Left ventricle myocardium inferior (tissue), 1 donor: ENCODE measurements around the gene ORC4. TPM values are rescaled to one million over a fixed set of nuclear protein-coding genes. Genes with fewer than 3 reads are reported as not detected.

Source experiments
- DNase-seq: peaks from one replicate; pipeline ENCODE4 v3.0.0-alpha.2; 2020
- H3K27ac ChIP-seq: fragments of 200-600 bp; replicated peaks from 2 replicates; pipeline ENCODE4 v1.8.0; 2021
- H3K27me3 ChIP-seq: fragments of 200-600 bp; 2 replicates; pipeline ENCODE4 v1.8.0; 2021; ENCODE audit warnings: low read depth
- H3K36me3 ChIP-seq: fragments of 200-600 bp; 2 replicates; pipeline ENCODE4 v1.8.0; 2021
- H3K4me1 ChIP-seq: fragments of 200-600 bp; 2 replicates; pipeline ENCODE4 v1.8.0; 2021
- H3K4me3 ChIP-seq: fragments of 200-600 bp; 2 replicates; pipeline ENCODE4 v1.8.0; 2021; ENCODE audit warnings: mild to moderate bottlenecking, moderate library complexity
- H3K9me3 ChIP-seq: fragments of 200-600 bp; replicated peaks from 2 replicates; pipeline ENCODE4 v1.8.0; 2021
- CTCF ChIP-seq: fragments of 200-600 bp; IDR thresholded peaks from 2 replicates; pipeline ENCODE4 v1.8.0; 2021; ENCODE audit warnings: antibody characterized with exemption, mild to moderate bottlenecking, borderline replicate concordance
- intact Hi-C: fragments of 100-400 bp; cut with micrococcal nuclease; formaldehyde crosslinking; loops from one replicate; pipeline ENCODE4 v1.11.0; 2022
- total RNA-seq: library from RNA; stranded (reverse); fragmentation: NEBNext Ultra II Directional; extraction: Animal tissue kit (Norgen Biotek cat#: 25700); gene quantifications from one replicate; pipeline ENCODE4 v1.2.1, GENCODE V29; 2021
- donor health status: DM: no; HTN: yes; CAD: no; lungs with severe emphysema.

The ORC4 gene
- total RNA-seq, 1 donor from 2014 or later: 45.8 TPM

GRCh38 chr2:148042219-148042618 is 21.7 kb upstream of the ORC4 start:
- H3K27me3 ChIP-seq: no peaks in the 10 kb centered on the region
- H3K27ac ChIP-seq: no peak overlapping the region
- intact Hi-C loops: no loop called here
- peaks cover 27% of the 10 kb centered on the region for H3K4me1 ChIP-seq
- TF ChIP-seq CTCF: no peak
- DNase-seq: no peak
- H3K36me3 ChIP-seq: peaks cover 6% of the 10 kb centered on the region
- H3K4me3 ChIP-seq: no peak overlapping the region
- H3K9me3 ChIP-seq: no peaks in the 10 kb centered on the region

DNA sequence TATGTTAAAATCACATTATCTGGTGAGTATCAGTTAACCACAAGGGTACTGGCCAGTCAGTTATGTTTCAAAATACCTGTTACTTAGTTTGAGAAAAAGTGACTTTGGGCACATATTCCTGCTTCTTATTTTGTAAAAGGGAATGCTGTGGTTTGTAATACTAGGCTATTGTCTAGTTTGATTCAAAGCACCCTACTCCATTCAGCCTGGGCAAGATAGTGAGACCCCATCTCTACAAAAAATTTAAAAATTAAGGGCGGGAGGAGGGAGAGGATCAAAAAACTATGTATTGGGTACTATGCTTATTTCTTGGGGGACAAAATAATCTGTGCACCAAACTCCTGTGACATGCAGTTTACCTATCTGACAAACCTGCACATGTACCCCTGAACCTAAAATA is 19.2 kb upstream of the ORC4 start:
- no peak for DNase-seq
- Histone ChIP-seq H3K9me3 (no peaks in the 10 kb centered on the region), H3K27me3 (no peaks in the 10 kb centered on the region), H3K27ac (no peak overlapping the region), H3K36me3 (peaks cover 6% of the 10 kb centered on the region), H3K4me3 (no peak overlapping the region), H3K4me1 (peaks cover 27% of the 10 kb centered on the region)
- TF ChIP-seq CTCF: no peak
- intact Hi-C loops: no loop called here

GRCh38 chr2:148032215-148032614 is 11.7 kb upstream of the ORC4 start:
- DNase-seq: no peak
- no peaks in the 10 kb centered on the region for H3K36me3 ChIP-seq
- no peak overlapping the region for H3K4me3 ChIP-seq
- H3K4me1 ChIP-seq: peaks cover 38% of the 10 kb centered on the region
- intact Hi-C loops: no loop called here
- no peaks in the 10 kb centered on the region for H3K9me3 ChIP-seq
- TF ChIP-seq CTCF: no peak
- peak overlapping the region; percentile 16 for H3K27ac ChIP-seq
- no peaks in the 10 kb centered on the region for H3K27me3 ChIP-seq

DNA sequence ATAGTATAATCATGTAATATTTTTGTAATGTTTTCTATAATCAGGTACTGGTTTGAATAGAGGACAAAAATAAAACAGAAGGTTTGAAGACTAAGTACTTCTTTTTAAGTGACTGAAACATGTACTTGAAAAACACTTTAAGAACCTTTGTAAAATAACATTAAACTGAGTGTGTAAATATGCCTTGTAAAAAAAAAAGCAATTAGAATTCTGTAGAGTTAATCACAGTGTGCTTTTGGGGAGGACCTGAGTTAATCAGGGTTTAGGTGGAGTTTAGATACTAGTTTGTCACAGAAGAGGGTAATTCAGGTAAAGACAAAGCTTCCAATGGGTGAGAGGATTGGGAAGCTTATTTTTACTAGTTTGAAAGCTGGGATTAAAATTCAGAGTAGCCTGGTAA is 10.6 kb upstream of the ORC4 start:
- H3K4me3 ChIP-seq: no peak overlapping the region
- H3K27ac ChIP-seq: no peak overlapping the region
- no peak for DNase-seq
- no peak for TF ChIP-seq CTCF
- intact Hi-C loops: no loop called here
- H3K9me3 ChIP-seq: no peaks in the 10 kb centered on the region
- peaks cover 39% of the 10 kb centered on the region for H3K4me1 ChIP-seq
- no peaks in the 10 kb centered on the region for H3K27me3 ChIP-seq
- H3K36me3 ChIP-seq: no peaks in the 10 kb centered on the region

- intact Hi-C loops: no loop called here
- no peak overlapping the region for H3K27ac ChIP-seq
Measured at GRCh38 chr2:148028781-148029180, 8.2 kb upstream of the ORC4 start.

More at GRCh38 chr2:148028781-148029180, 8.2 kb upstream of the ORC4 start:
- no peak overlapping the region for H3K4me3 ChIP-seq
- H3K27me3 ChIP-seq: no peaks in the 10 kb centered on the region
- no peak for DNase-seq
- peaks cover 50% of the 10 kb centered on the region for H3K4me1 ChIP-seq
- H3K36me3 ChIP-seq: no peaks in the 10 kb centered on the region
- no peaks in the 10 kb centered on the region for H3K9me3 ChIP-seq
- no peak for TF ChIP-seq CTCF
